Astrocyte (in vitro differentiated cells and primary cell): Measurements from ENCODE around the gene URB1. TPM values are rescaled to one million over a fixed set of nuclear protein-coding genes. Genes with fewer than 3 reads are reported as not detected.

Source experiments
- DNase-seq: peaks from one replicate; pipeline ENCODE4 v3.0.0-alpha.2; 2010; ENCODE audit warnings: low read depth
- FAIRE-seq: peaks from 2 replicates; lab custom pipeline; 2011; peaks lifted over from hg19 to GRCh38; lab: Jason Lieb, UNC
- H2AFZ ChIP-seq: 2 replicates; pipeline ENCODE4 v1.6.0; 2012; ENCODE audit warnings: low read depth, low read length, inconsistent platforms
- H3K27ac ChIP-seq: 2 replicates; pipeline ENCODE4 v1.5.1; 2011; ENCODE audit warnings: low read depth, low read length, inconsistent platforms
- H3K27me3 ChIP-seq: 2 replicates; pipeline ENCODE4 v1.6.0; 2011; ENCODE audit warnings: low read length, inconsistent platforms; ENCODE audit not compliant: insufficient read depth
- H3K36me3 ChIP-seq: 2 replicates; pipeline ENCODE4 v1.5.1; 2011; ENCODE audit warnings: low read length, inconsistent platforms; ENCODE audit not compliant: insufficient read depth
- H3K4me1 ChIP-seq: 2 replicates; pipeline ENCODE4 v1.5.1; 2011; ENCODE audit warnings: low read length, inconsistent platforms; ENCODE audit not compliant: insufficient read depth
- H3K4me2 ChIP-seq: 2 replicates; pipeline ENCODE4 v1.6.0; 2012; ENCODE audit warnings: low read length, inconsistent platforms
- H3K4me3 ChIP-seq: 2 replicates; pipeline ENCODE4 v1.5.1; 2011; ENCODE audit warnings: low read depth, mild to moderate bottlenecking, low read length, inconsistent platforms; ENCODE audit not compliant: insufficient read depth
- H3K79me2 ChIP-seq: 2 replicates; pipeline ENCODE4 v1.6.0; 2012; ENCODE audit warnings: mild to moderate bottlenecking, low read length, inconsistent platforms; ENCODE audit not compliant: insufficient read depth
- H3K9ac ChIP-seq: 2 replicates; pipeline ENCODE4 v1.6.0; 2012; ENCODE audit warnings: mild to moderate bottlenecking, low read length, inconsistent platforms
- H3K9me3 ChIP-seq: 2 replicates; pipeline ENCODE4 v1.5.1; 2012; ENCODE audit warnings: low read depth, mild to moderate bottlenecking, low read length, inconsistent platforms; ENCODE audit not compliant: insufficient read depth
- H4K20me1 ChIP-seq: 2 replicates; pipeline ENCODE4 v1.6.0; 2012; ENCODE audit warnings: low read length, inconsistent platforms; ENCODE audit not compliant: insufficient read depth
- H3K27ac Mint-ChIP-seq: one replicate; pipeline ENCODE4 v1.8.0; 2021; ENCODE audit warnings: mild to moderate bottlenecking, mixed read lengths; ENCODE audit not compliant: unreplicated experiment
- H3K27me3 Mint-ChIP-seq: one replicate; pipeline ENCODE4 v1.8.0; 2021; ENCODE audit warnings: low read depth, mixed read lengths; ENCODE audit not compliant: unreplicated experiment
- H3K36me3 Mint-ChIP-seq: one replicate; pipeline ENCODE4 v1.8.0; 2021; ENCODE audit warnings: low read depth, mixed read lengths; ENCODE audit not compliant: unreplicated experiment
- H3K4me1 Mint-ChIP-seq: one replicate; pipeline ENCODE4 v1.8.0; 2021; ENCODE audit warnings: low read depth, mixed read lengths; ENCODE audit not compliant: unreplicated experiment
- H3K4me3 Mint-ChIP-seq: one replicate; pipeline ENCODE4 v1.8.0; 2021; ENCODE audit warnings: mild to moderate bottlenecking, moderate library complexity, mixed read lengths; ENCODE audit not compliant: unreplicated experiment
- H3K9me3 Mint-ChIP-seq: one replicate; pipeline ENCODE4 v1.8.0; 2021; ENCODE audit warnings: mild to moderate bottlenecking, mixed read lengths; ENCODE audit not compliant: unreplicated experiment
- EZH2 ChIP-seq: IDR thresholded peaks from 2 replicates; pipeline ENCODE4 v1.6.1; 2012; ENCODE audit warnings: mild to moderate bottlenecking, low read length, inconsistent platforms; ENCODE audit not compliant: insufficient read depth
- total RNA-seq: library from RNA; stranded (reverse); gene quantifications from 2 replicates; pipeline ENCODE4 v1.2.1, GENCODE V29; 2021
- TF ChIP-seq, protein P1 (sequence below): IDR thresholded peaks from 2 replicates; pipeline ENCODE4 v1.5.1; 2011; ENCODE audit warnings: low read depth, mild to moderate bottlenecking, inconsistent platforms, low read length, moderate library complexity; ENCODE audit not compliant: insufficient read depth

The URB1 gene
- total RNA-seq, 1 donor from 2014 or later = 19.2 TPM

DNA sequence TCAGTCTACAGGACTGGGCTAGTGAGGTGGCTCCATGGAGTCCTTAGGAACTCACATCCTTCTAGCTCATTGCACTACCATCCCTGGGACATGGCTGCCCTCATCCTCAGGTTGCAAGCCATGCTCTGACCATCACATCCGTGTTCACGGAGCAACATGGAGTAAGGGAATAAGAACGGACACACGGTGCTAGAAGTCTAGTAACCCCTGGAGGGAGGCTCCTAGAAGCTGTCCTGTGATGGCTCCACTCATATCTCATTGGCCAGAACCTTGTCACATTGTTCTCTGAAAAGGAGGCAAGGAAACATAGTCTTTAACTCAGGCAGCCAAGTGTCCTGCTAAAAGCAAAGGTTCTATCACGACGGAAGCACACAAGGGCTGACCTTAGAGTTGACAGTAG lies 90.3 kb downstream of the URB1 start:
- FAIRE-seq (no peak), DNase-seq (no peak)
- no peaks in the 10 kb centered on the region for H3K27me3 Mint-ChIP-seq
- no peak overlapping the region for H3K4me3 ChIP-seq
- peaks cover 16% of the 10 kb centered on the region for H3K36me3 Mint-ChIP-seq
- H3K36me3 ChIP-seq = peaks cover 3% of the 10 kb centered on the region
- TF ChIP-seq EZH2 = no peak
- TF ChIP-seq, protein P1, sequence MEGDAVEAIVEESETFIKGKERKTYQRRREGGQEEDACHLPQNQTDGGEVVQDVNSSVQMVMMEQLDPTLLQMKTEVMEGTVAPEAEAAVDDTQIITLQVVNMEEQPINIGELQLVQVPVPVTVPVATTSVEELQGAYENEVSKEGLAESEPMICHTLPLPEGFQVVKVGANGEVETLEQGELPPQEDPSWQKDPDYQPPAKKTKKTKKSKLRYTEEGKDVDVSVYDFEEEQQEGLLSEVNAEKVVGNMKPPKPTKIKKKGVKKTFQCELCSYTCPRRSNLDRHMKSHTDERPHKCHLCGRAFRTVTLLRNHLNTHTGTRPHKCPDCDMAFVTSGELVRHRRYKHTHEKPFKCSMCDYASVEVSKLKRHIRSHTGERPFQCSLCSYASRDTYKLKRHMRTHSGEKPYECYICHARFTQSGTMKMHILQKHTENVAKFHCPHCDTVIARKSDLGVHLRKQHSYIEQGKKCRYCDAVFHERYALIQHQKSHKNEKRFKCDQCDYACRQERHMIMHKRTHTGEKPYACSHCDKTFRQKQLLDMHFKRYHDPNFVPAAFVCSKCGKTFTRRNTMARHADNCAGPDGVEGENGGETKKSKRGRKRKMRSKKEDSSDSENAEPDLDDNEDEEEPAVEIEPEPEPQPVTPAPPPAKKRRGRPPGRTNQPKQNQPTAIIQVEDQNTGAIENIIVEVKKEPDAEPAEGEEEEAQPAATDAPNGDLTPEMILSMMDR = no peak
- no peak overlapping the region for H3K27ac Mint-ChIP-seq
- no peaks in the 10 kb centered on the region for H3K9me3 ChIP-seq
- no peaks in the 10 kb centered on the region for H3K79me2 ChIP-seq
- no peaks in the 10 kb centered on the region for H3K4me1 ChIP-seq
- no peak overlapping the region for H3K9ac ChIP-seq
- H3K4me2 ChIP-seq = no peak overlapping the region
- no peak overlapping the region for H3K27ac ChIP-seq
- H3K4me3 Mint-ChIP-seq = no peak overlapping the region
- H2AFZ ChIP-seq = no peak overlapping the region
- H3K4me1 Mint-ChIP-seq = no peaks in the 10 kb centered on the region
- no peaks in the 10 kb centered on the region for H3K27me3 ChIP-seq
- no peaks in the 10 kb centered on the region for H4K20me1 ChIP-seq
- H3K9me3 Mint-ChIP-seq = no peaks in the 10 kb centered on the region

DNA sequence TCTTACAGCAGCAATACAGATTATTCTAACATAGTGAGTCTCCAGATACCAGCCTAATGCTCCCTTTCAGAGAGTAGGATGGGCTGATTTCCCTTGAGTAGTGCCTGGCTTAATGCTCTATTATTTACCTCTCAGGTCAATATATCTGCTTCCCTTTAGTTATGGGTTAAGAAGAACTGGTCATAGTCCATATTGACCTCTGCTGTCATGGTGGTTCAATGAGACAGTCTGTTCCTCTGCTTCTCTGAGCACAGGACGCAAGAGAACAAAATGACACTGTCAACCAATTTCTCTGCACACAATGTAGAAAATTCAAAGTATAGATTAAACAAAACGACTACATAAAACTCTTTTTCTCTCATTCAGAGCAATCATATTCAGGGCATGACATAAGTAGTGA lies 91.2 kb downstream of the URB1 start:
- Mint-ChIP-seq H3K4me3 (no peak overlapping the region), H3K27me3 (no peaks in the 10 kb centered on the region), H3K4me1 (no peaks in the 10 kb centered on the region), H3K9me3 (no peaks in the 10 kb centered on the region), H3K27ac (no peak overlapping the region), H3K36me3 (peaks cover 15% of the 10 kb centered on the region)
- H3K79me2 ChIP-seq = no peaks in the 10 kb centered on the region
- no peaks in the 10 kb centered on the region for H3K4me1 ChIP-seq
- no peak overlapping the region for H3K27ac ChIP-seq
- H3K36me3 ChIP-seq = no peaks in the 10 kb centered on the region
- no peak overlapping the region for H2AFZ ChIP-seq
- H3K9ac ChIP-seq = no peak overlapping the region
- no peaks in the 10 kb centered on the region for H4K20me1 ChIP-seq
- no peaks in the 10 kb centered on the region for H3K9me3 ChIP-seq
- no peak for TF ChIP-seq EZH2
- TF ChIP-seq, protein P1 = no peak
- no peaks in the 10 kb centered on the region for H3K27me3 ChIP-seq
- FAIRE-seq = no peak
- no peak for DNase-seq
- no peak overlapping the region for H3K4me3 ChIP-seq
- H3K4me2 ChIP-seq = no peak overlapping the region

DNA sequence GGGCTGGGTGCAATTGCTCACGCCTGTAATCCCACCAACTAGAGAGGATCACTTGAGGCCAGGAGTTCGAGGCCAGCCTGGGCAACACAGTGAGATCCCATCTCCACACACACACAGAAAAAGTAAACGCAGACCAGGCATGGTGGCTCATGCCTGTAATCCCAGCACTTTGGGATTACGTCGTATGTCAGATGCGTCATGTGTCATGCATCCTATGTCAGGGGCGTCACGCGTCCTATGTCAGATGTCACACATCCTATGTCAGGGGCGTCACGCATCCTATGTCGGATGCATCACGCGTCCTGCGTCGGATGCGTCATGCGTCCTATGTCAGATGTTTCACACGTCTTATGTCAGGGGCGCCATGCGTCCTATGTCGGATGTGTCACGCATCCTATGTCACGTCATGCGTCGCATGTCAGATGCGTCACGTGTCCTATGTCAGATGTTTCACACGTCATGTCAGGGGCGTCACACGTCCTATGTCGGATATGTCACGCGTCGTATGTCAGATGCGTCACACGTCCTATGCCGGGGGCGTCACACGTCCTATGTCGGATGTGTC lies 92.6 kb downstream of the URB1 start:
- Histone ChIP-seq H3K27ac (no peak overlapping the region), H2AFZ (no peak overlapping the region), H4K20me1 (no peaks in the 10 kb centered on the region), H3K9ac (no peak overlapping the region), H3K4me2 (no peak overlapping the region), H3K27me3 (no peaks in the 10 kb centered on the region), H3K79me2 (no peaks in the 10 kb centered on the region), H3K4me3 (no peak overlapping the region), H3K9me3 (no peaks in the 10 kb centered on the region), H3K4me1 (no peaks in the 10 kb centered on the region), H3K36me3 (no peaks in the 10 kb centered on the region)
- Mint-ChIP-seq H3K27ac (no peak overlapping the region), H3K4me3 (no peak overlapping the region), H3K4me1 (no peaks in the 10 kb centered on the region), H3K9me3 (no peaks in the 10 kb centered on the region), H3K27me3 (no peaks in the 10 kb centered on the region), H3K36me3 (peaks cover 12% of the 10 kb centered on the region)
- TF ChIP-seq, protein P1 = no peak
- TF ChIP-seq EZH2 = no peak
- no peak for FAIRE-seq
- DNase-seq = no peak
